Activated CD8-positive, alpha-beta T cell treated with anti-CD3 and anti-CD28 coated beads for 36 hours (primary cell): Measurements from ENCODE around the gene MYO3B. TPM values are rescaled to one million over a fixed set of nuclear protein-coding genes. Genes with fewer than 3 reads are reported as not detected.

Experiments used
- ATAC-seq: fragments of 200-7000 bp; cut with Tn5 transposase; one replicate; pipeline ENCODE4 v1.10.0; 2021; ENCODE audit warnings: mild to moderate bottlenecking, moderate library complexity
- CTCF ChIA-PET: fragments of 350-600 bp; sonication (Branson Sonifier 250); formaldehyde crosslinking; loops from one replicate; lab custom pipeline; 2021; ENCODE audit warnings: antibody characterized with exemption; lab: Charles Lee
- POLR2A ChIA-PET: fragments of 350-600 bp; sonication (Branson Sonifier 250); formaldehyde crosslinking; loops from one replicate; lab custom pipeline; 2021; ENCODE audit warnings: antibody characterized with exemption; lab: Charles Lee
- DNase-seq: peaks from one replicate; pipeline ENCODE4 v3.0.0-alpha.2; 2020
- H3K27ac Mint-ChIP-seq: one replicate; pipeline ENCODE4 v1.8.0; 2021; ENCODE audit warnings: mild to moderate bottlenecking, mixed read lengths
- H3K27me3 Mint-ChIP-seq: one replicate; pipeline ENCODE4 v1.8.0; 2021; ENCODE audit warnings: mixed read lengths
- H3K36me3 Mint-ChIP-seq: one replicate; pipeline ENCODE4 v1.8.0; 2021; ENCODE audit warnings: low read depth, mixed read lengths
- H3K4me1 Mint-ChIP-seq: one replicate; pipeline ENCODE4 v1.8.0; 2021; ENCODE audit warnings: low read depth, mixed read lengths
- H3K4me3 Mint-ChIP-seq: one replicate; pipeline ENCODE4 v1.8.0; 2021; ENCODE audit warnings: mild to moderate bottlenecking, moderate library complexity, mixed read lengths
- H3K9me3 Mint-ChIP-seq: one replicate; pipeline ENCODE4 v1.8.0; 2021; ENCODE audit warnings: mixed read lengths
- intact Hi-C: fragments of 100-400 bp; cut with micrococcal nuclease; formaldehyde crosslinking; loops from one replicate; pipeline ENCODE4 v1.10.0; 2022
- total RNA-seq, 2 experiments: library from RNA; stranded (reverse); gene quantifications; one replicate each; pipeline ENCODE4 v1.2.3, GENCODE V29; 2021
- TF ChIP-seq, protein P1 (sequence below): fragments of 200-600 bp; IDR thresholded peaks from one replicate; pipeline ENCODE4 v1.8.0; 2022; ENCODE audit warnings: antibody characterized with exemption, mild to moderate bottlenecking

Gene MYO3B, protein sequence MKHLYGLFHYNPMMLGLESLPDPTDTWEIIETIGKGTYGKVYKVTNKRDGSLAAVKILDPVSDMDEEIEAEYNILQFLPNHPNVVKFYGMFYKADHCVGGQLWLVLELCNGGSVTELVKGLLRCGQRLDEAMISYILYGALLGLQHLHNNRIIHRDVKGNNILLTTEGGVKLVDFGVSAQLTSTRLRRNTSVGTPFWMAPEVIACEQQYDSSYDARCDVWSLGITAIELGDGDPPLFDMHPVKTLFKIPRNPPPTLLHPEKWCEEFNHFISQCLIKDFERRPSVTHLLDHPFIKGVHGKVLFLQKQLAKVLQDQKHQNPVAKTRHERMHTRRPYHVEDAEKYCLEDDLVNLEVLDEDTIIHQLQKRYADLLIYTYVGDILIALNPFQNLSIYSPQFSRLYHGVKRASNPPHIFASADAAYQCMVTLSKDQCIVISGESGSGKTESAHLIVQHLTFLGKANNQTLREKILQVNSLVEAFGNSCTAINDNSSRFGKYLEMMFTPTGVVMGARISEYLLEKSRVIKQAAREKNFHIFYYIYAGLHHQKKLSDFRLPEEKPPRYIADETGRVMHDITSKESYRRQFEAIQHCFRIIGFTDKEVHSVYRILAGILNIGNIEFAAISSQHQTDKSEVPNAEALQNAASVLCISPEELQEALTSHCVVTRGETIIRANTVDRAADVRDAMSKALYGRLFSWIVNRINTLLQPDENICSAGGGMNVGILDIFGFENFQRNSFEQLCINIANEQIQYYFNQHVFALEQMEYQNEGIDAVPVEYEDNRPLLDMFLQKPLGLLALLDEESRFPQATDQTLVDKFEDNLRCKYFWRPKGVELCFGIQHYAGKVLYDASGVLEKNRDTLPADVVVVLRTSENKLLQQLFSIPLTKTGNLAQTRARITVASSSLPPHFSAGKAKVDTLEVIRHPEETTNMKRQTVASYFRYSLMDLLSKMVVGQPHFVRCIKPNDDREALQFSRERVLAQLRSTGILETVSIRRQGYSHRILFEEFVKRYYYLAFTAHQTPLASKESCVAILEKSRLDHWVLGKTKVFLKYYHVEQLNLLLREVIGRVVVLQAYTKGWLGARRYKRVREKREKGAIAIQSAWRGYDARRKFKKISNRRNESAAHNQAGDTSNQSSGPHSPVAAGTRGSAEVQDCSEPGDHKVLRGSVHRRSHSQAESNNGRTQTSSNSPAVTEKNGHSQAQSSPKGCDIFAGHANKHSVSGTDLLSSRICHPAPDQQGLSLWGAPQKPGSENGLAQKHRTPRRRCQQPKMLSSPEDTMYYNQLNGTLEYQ (N-terminal part only)
- under 1 TPM; 0.09 to 0.20 TPM for total RNA-seq

DNA sequence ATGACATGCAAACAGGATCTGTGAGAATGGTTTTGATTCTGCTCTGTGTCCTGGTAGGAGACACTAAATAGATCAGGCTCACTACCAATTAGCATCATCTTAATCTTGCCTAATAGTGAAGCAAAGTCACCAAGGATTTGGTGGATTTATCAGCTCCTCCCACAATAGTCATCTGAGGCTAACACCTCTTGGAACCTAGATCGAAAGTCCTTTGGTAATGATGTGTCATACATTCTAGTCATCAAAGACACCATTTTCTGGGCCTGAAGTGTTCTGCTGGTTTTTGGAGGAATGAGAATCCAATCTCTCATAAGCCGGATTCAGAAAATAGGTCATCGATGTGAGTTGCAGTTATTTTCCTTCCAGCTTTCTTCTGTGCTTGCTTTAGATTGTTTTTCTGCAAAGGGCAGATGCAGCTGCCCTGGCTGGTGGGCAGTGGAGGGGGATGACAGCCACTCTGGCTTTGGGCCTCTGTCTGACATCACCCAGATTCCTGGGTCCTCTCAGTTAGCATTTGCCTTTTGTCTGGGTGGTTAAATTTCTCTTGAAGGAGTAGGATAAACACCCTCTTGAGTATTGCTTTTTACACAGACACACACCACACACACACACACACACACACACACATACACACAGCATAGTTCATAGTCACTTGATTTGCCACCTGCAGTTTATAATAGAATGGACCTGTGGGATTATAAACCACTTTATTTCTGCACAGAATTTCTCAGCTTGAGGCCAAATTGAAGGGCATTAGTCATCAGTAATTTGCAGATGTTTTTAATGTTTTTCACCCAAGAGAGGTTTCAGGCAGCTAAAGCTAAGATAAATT, at the start of gene MYO3B:
Gene MYO3B, plus strand, starts transcription at position 198 of the 832 bp plus-strand sequence. Its CDS starts 141 bp downstream, at position 339.
- ATAC-seq (peak; percentile 82), DNase-seq (no peak)
- Mint-ChIP-seq H3K27me3 (no peaks in the 10 kb centered on the region), H3K27ac (no peak within 1 kb of the TSS), H3K36me3 (no peaks in the 10 kb centered on the region), H3K4me1 (peaks cover 10% of the 10 kb centered on the region), H3K4me3 (no peak within 1 kb of the TSS), H3K9me3 (no peaks in the 10 kb centered on the region)
- ChIA-PET CTCF (no interaction called here), POLR2A (no interaction called here)
- intact Hi-C loops = no loop called here
- TF ChIP-seq, protein P1, sequence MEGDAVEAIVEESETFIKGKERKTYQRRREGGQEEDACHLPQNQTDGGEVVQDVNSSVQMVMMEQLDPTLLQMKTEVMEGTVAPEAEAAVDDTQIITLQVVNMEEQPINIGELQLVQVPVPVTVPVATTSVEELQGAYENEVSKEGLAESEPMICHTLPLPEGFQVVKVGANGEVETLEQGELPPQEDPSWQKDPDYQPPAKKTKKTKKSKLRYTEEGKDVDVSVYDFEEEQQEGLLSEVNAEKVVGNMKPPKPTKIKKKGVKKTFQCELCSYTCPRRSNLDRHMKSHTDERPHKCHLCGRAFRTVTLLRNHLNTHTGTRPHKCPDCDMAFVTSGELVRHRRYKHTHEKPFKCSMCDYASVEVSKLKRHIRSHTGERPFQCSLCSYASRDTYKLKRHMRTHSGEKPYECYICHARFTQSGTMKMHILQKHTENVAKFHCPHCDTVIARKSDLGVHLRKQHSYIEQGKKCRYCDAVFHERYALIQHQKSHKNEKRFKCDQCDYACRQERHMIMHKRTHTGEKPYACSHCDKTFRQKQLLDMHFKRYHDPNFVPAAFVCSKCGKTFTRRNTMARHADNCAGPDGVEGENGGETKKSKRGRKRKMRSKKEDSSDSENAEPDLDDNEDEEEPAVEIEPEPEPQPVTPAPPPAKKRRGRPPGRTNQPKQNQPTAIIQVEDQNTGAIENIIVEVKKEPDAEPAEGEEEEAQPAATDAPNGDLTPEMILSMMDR = no peak

DNA sequence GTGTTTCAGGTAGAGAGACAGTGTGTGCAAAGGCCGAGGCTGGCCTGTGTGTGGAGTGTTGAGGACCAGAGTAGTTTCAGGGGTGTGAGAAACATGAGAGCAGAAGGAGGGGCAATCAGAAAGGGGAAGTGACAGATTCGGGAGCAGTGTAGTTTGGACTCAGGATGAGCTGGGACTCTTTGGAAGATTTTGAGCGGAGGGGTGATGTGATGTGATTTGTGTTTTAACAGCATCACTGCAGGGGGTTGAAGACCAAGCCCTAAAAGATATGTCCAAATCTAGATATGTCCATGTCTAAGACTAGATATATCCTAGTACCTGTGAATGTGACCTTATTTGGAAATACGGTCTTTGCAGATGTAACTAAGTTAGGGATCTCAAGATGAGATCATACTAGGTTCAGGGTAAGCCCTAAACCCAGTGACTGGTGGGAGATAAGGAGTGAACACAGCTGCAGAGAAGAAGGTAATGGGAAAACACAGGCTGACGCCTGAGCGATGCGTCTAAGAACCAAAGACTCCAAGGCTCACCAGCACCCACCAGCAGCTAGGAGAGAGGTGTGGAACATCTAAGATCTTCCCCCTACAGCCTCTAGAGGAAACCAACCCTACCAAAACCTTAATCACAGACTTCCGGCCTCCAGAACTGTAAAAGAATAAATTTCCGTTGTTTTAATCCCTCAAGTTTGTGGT, 38.5 kb upstream of the MYO3B start:
- ChIA-PET CTCF (no interaction called here), POLR2A (no interaction called here)
- H3K4me3 Mint-ChIP-seq = no peak overlapping the region
- peaks cover 2% of the 10 kb centered on the region for H3K27me3 Mint-ChIP-seq
- no peak overlapping the region for H3K27ac Mint-ChIP-seq
- H3K4me1 Mint-ChIP-seq = no peaks in the 10 kb centered on the region
- H3K36me3 Mint-ChIP-seq = no peaks in the 10 kb centered on the region
- DNase-seq (no peak), ATAC-seq (no peak)
- no peaks in the 10 kb centered on the region for H3K9me3 Mint-ChIP-seq
- intact Hi-C loops = no loop called here
- TF ChIP-seq, protein P1 = no peak

DNA sequence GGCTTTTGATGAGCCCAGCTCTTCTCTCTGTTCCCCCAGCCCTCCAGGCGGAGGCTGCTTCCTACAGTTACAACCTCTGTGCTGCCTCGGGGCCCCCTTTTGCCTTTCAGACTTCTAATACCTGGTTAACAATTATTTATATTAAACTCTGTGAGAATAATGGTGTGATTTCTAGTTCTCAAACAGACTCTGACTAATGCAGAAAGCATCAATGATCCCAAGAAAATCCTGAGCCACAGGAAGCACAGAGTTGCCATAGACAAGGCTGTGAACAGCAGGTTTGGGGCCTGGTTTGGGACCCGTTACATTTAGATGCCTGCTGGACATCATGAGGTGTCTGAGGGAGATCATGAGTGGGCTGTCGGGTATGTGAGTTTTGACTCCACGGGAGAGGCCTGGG, 37.4 kb upstream of the MYO3B start:
- intact Hi-C loops = no loop called here
- Mint-ChIP-seq H3K36me3 (no peaks in the 10 kb centered on the region), H3K27ac (no peak overlapping the region), H3K4me3 (no peak overlapping the region), H3K4me1 (no peaks in the 10 kb centered on the region), H3K27me3 (peaks cover 2% of the 10 kb centered on the region), H3K9me3 (no peaks in the 10 kb centered on the region)
- ChIA-PET CTCF (no interaction called here), POLR2A (no interaction called here)
- DNase-seq (no peak), ATAC-seq (no peak)
- TF ChIP-seq, protein P1 = no peak

DNA sequence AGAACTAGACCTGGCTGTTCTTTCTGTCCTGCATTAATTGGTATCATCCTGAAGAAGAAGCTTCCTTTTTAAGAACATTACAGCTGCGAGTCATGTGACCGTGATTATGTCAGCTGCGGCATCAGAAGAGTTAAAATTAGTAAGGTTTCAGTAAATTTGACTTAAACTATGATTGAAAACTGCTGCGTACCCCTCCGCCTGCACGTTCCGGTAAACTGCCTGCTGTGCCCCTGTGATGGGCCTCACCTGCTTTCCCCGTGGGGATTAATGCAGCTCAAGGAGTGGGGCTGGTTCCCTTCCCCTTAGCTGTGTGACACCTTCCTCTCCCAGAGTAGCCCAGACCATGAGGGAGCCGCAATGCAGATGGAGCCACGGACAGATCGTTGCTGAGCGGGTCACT, 36.1 kb upstream of the MYO3B start:
- ChIA-PET CTCF (no interaction called here), POLR2A (no interaction called here)
- Mint-ChIP-seq H3K36me3 (no peaks in the 10 kb centered on the region), H3K4me3 (no peak overlapping the region), H3K4me1 (no peaks in the 10 kb centered on the region), H3K9me3 (no peaks in the 10 kb centered on the region), H3K27ac (no peak overlapping the region), H3K27me3 (peaks cover 2% of the 10 kb centered on the region)
- intact Hi-C loops = no loop called here
- TF ChIP-seq, protein P1 = no peak
- ATAC-seq = no peak
- no peak for DNase-seq
